ENCODE results near the gene CNTFR. TPM values are rescaled to one million over a fixed set of nuclear protein-coding genes. Genes with fewer than 3 reads are reported as not detected.

The CNTFR gene
- total RNA-seq, 2 donors from 2014 or later, result 1.6 to 16.8 TPM

DNA sequence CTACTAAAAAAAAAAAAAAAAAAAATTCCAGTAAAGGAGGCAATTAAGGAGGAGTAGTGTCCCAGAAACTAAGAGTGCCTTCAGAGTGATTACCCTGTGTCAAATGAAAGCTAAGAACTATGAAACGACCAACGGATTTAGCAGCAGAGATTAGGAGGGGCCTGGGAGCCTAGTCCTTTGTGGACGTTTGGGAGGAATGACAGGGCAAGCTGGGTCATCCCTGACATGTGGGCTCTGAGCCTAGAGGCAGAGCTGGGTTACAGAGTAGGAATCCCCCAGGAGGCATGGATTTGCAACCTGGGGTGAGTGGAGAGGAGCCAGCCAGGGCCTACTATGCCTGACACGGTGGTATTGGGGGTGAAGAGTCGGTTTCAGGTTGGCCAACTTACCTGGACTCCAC, 43.6 kb upstream of the CNTFR start:
- Histone ChIP-seq H3K36me3 (replicated peaks in 1 of 2; ENCODE audit: insufficient read depth in 1 of 2, low read depth in 2 of 2) (no peaks in the 10 kb centered on the region), H3K27me3 (peaks cover 0 to 4% of the 10 kb centered on the region in 2 donors), H3K27ac (no peak overlapping the region), H3K9me3 (no peaks in the 10 kb centered on the region), H3K4me1 (peaks cover 33% of the 10 kb centered on the region), H3K4me3 (no peak overlapping the region)
- DNase-seq (no peak), ATAC-seq (no peak)
- intact Hi-C loops (cut with DNase I), result no loop called here
- WGBS, 2 donors, result 55 to 63% methylated on average over 5 of the region's 5 CpGs
- TF ChIP-seq POLR2A (IDR thresholded peaks at IDR 0.05), result no peak
- TF ChIP-seq CTCF (IDR thresholded peaks at IDR 0.05), result no peak

- 26 to 30% methylated on average over 5 of the region's 5 CpGs for whole genome bisulfite sequencing, 2 donors
- Histone ChIP-seq H3K4me1 (peaks cover 12% of the 10 kb centered on the region), H3K4me3 (no peak overlapping the region), H3K36me3 (replicated peaks in 1 of 2; ENCODE audit: insufficient read depth in 1 of 2, low read depth in 2 of 2) (no peaks in the 10 kb centered on the region), H3K9me3 (no peaks in the 10 kb centered on the region), H3K27ac (no peak overlapping the region), H3K27me3 (peaks cover 0 to 17% of the 10 kb centered on the region in 2 donors)
- TF ChIP-seq CTCF (IDR thresholded peaks at IDR 0.05), result no peak
- no peak for TF ChIP-seq POLR2A (IDR thresholded peaks at IDR 0.05)
- DNase-seq (no peak), ATAC-seq (no peak)
- intact Hi-C loops (cut with DNase I), result no loop called here
Measured at GRCh38 chr9:34630402-34631154, 41.1 kb upstream of the CNTFR start.

DNA sequence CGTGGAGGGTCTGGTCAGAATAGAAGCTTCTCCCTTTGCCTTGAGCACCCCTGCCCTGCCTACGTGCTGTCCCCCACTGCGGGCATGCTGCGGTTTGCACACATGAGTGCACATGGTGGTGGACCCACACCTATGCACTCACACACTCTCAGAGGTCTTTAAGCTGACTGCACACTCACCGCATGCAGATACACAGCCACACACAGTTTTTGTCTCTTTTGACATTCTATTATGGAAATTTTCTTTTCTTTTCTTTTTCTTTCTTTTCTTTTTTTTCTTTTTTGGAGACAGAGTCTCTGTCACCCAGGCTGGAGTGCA, 39.9 kb upstream of the CNTFR start:
- Histone ChIP-seq H3K27ac (no peak overlapping the region), H3K4me1 (peaks cover 12% of the 10 kb centered on the region), H3K4me3 (no peak overlapping the region), H3K9me3 (no peaks in the 10 kb centered on the region), H3K27me3 (peaks cover 0 to 22% of the 10 kb centered on the region in 2 donors), H3K36me3 (replicated peaks in 1 of 2; ENCODE audit: insufficient read depth in 1 of 2, low read depth in 2 of 2) (no peaks in the 10 kb centered on the region)
- WGBS, 2 donors, result 22 to 26% methylated on average over 5 of the region's 5 CpGs
- no peak for DNase-seq
- intact Hi-C loops (cut with DNase I), result no loop called here
- TF ChIP-seq CTCF (IDR thresholded peaks at IDR 0.05) (no peak), POLR2A (IDR thresholded peaks at IDR 0.05) (no peak)
- ATAC-seq, result no peak

GRCh38 chr9:34628656-34629490, 39.3 kb upstream of the CNTFR start, which contains the start of gene ARID3C:
ARID3C (minus strand) TSS chr9:34629066; CDS start chr9:34628014, 1,052 bp downstream.
- no peaks in the 10 kb centered on the region for H3K9me3 ChIP-seq
- H3K27me3 ChIP-seq, result peaks cover 0 to 26% of the 10 kb centered on the region in 2 donors
- peak; percentile 88 for ATAC-seq
- no peak within 1 kb of the TSS for H3K27ac ChIP-seq
- 1 to 3% methylated on average over 18 to 69 of the region's 69 CpGs for WGBS, 2 donors
- H3K4me3 ChIP-seq, result no peak within 1 kb of the TSS
- no peaks in the 10 kb centered on the region for H3K36me3 ChIP-seq (replicated peaks in 1 of 2; ENCODE audit: insufficient read depth in 1 of 2, low read depth in 2 of 2)
- H3K4me1 ChIP-seq, result peaks cover 12% of the 10 kb centered on the region
- intact Hi-C loops (cut with DNase I), result no loop called here
- peak; percentile 49 to 71 (median 56) for DNase-seq
- TF ChIP-seq CTCF (IDR thresholded peaks at IDR 0.05) (peak in 1 of 7 experiments; percentile 13), POLR2A (IDR thresholded peaks at IDR 0.05) (no peak)

Data from body of pancreas (tissue), 4 donors.